Measurements from ENCODE around the gene SETD1B. TPM values are rescaled to one million over a fixed set of nuclear protein-coding genes. Genes with fewer than 3 reads are reported as not detected.
A peak's percentile ranks its signal among the peaks of the same experiment; 100 is the strongest.

The SETD1B gene
- total and polyA plus RNA-seq, 11 donors = 6.2 to 17.0 (median 9.3) TPM

DNA sequence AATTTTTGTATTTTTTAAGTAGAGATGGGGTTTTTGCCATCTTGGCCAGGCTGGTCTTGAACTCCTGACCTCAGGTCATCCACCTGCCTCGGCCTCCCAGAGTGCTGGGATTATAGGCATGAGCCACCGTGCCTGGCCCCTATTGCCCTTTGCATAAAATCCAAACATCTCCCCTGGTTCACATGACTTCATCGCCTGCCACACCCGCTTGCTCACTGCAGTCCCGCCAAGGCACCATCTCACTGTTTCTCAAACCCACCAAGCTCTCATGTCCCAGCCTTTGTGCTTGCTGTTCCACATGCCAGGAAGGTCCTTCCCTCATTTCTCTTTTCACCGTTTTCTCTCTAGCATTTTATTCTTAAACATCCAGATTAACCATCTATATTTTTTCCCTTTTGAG is 20.0 kb upstream of the SETD1B start:
- ATAC-seq (no peak), DNase-seq (no peak)
- intact Hi-C loops (cut with DNase I) = no loop called here
- Histone ChIP-seq H3K9me3 (no peaks in the 10 kb centered on the region), H3K36me3 (peaks cover 0 to 21% (median 5%) of the 10 kb centered on the region in 9 donors), H3K4me3 (no peak overlapping the region), H3K27me3 (no peaks in the 10 kb centered on the region), H3K27ac (peak overlapping the region in 1 of 12 donors; percentile 55), H3K4me1 (peaks cover 0 to 61% (median 16%) of the 10 kb centered on the region in 12 donors)
- 79 to 87% (median 83%) methylated on average over 6 of the region's 6 CpGs for WGBS, 4 donors
- TF ChIP-seq, protein P1, sequence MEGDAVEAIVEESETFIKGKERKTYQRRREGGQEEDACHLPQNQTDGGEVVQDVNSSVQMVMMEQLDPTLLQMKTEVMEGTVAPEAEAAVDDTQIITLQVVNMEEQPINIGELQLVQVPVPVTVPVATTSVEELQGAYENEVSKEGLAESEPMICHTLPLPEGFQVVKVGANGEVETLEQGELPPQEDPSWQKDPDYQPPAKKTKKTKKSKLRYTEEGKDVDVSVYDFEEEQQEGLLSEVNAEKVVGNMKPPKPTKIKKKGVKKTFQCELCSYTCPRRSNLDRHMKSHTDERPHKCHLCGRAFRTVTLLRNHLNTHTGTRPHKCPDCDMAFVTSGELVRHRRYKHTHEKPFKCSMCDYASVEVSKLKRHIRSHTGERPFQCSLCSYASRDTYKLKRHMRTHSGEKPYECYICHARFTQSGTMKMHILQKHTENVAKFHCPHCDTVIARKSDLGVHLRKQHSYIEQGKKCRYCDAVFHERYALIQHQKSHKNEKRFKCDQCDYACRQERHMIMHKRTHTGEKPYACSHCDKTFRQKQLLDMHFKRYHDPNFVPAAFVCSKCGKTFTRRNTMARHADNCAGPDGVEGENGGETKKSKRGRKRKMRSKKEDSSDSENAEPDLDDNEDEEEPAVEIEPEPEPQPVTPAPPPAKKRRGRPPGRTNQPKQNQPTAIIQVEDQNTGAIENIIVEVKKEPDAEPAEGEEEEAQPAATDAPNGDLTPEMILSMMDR (IDR thresholded peaks at IDR 0.05) = no peak
- no peak for TF ChIP-seq POLR2A (IDR thresholded peaks at IDR 0.05)

DNA sequence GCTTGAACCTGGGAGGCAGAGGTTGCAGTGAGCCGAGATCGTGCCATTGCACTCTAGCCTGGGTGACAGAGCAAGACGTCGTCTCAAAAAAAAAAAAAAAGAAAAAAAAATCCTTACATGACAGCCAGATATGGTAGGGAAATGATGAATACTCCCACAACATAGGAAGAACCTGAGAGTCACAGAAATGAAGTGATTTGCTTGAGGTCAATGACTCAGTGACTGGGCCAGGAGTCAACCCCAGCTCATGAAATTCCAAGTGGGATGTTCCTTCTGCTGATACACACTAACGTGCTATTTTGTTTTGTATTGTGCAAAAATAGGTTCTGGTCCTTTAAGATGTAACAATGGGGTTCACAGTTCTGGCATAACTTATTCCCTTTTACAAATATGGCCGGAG is 19.3 kb upstream of the SETD1B start:
- TF ChIP-seq POLR2A (IDR thresholded peaks at IDR 0.05) = no peak
- TF ChIP-seq, protein P1 (IDR thresholded peaks at IDR 0.05) = no peak
- ATAC-seq (no peak), DNase-seq (no peak)
- 54 to 60% (median 57%) methylated on average over 6 of the region's 6 CpGs for WGBS, 4 donors
- intact Hi-C loops (cut with DNase I) = no loop called here
- Histone ChIP-seq H3K36me3 (peaks cover 0 to 14% (median 0%) of the 10 kb centered on the region in 9 donors), H3K27me3 (no peaks in the 10 kb centered on the region), H3K4me3 (peak overlapping the region in 1 of 12 donors; percentile 4), H3K27ac (peak overlapping the region in 1 of 12 donors; percentile 55), H3K9me3 (no peaks in the 10 kb centered on the region), H3K4me1 (peaks cover 1 to 68% (median 21%) of the 10 kb centered on the region in 12 donors)

DNA sequence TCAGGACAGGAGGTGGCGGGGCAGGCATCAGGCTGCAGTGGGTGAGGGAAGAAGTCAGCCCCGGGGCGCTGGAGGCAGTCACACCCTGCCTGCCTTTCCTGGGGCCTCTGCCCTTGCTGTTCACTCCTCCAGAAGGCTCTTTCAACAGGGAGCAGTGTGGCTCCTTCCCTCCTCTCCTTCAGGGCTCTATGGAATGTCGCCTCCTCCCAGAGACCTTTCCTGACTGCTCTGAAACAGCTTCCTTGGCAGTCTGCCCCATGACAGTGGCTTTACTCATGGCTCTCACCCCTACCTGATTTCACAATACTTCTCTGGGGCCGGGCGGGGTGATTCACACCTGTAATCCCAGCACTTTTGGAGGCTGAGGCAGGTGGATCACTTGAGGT is 17.4 kb upstream of the SETD1B start:
- Histone ChIP-seq H3K4me1 (peaks cover 3 to 79% (median 23%) of the 10 kb centered on the region in 12 donors), H3K9me3 (no peaks in the 10 kb centered on the region), H3K27ac (peak overlapping the region in 4 of 12 donors; percentile 37 to 76 (median 62)), H3K4me3 (no peak overlapping the region), H3K27me3 (no peaks in the 10 kb centered on the region), H3K36me3 (no peaks in the 10 kb centered on the region)
- intact Hi-C loops (cut with DNase I) = no loop called here
- ATAC-seq = peak in 2 of 4 donors; percentile 10 to 42
- peak in 1 of 5 donors; percentile 61 for DNase-seq
- 65 to 72% (median 70%) methylated on average over 3 to 6 of the region's 6 CpGs for WGBS, 4 donors
- TF ChIP-seq, protein P1 (IDR thresholded peaks at IDR 0.05) = no peak
- TF ChIP-seq POLR2A (IDR thresholded peaks at IDR 0.05) = no peak

DNA sequence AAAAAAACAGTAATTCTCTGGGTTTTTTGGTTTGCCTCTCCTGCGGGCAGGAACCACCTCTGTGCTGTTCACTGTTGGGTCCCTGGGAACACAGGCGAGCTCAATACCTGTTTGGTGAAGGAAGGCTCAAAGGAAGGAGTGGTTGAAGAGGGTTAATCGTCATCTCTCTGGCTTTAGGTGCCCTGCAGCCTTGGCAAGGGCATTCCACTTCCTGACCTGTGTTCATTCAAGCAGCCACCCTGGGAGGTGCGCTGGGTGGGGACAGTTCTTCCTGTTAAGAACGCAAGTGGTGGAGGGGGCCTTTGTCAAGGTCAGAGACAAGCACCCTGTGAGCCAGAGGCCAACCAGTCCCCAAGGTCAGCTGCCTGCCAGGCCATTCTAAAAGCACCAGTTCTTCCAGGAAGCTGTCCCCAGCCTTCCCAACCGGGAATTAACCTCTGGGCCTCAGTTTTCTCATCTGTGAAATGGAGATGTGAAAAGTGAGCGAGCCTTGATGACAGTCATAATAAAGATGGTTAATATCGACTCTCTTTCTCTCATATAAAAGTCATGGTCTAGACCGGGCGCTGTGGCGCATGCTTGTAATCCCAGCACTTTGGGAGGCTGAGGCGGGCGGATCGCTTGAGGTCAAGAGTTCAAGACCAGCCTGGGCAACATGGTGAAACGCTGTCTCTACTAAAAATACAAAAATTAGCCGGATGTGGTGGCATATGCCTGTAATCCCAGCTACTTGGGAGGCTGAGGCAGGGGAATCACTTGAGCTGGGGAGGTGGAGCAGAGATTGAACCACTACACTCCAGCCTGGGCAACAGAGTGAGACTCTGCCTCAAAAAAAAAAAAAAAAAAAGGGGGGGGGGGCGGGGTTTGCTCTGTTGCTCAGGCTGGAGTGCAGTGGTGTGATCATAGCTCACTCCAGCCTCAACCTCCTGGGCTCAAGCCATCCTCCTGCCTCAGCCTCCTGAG is 16.5 kb upstream of the SETD1B start:
- Histone ChIP-seq H3K27me3 (no peaks in the 10 kb centered on the region), H3K27ac (peak overlapping the region in 5 of 12 donors; percentile 18 to 94 (median 60)), H3K9me3 (no peaks in the 10 kb centered on the region), H3K4me1 (peaks cover 3 to 74% (median 16%) of the 10 kb centered on the region in 12 donors), H3K4me3 (no peak overlapping the region), H3K36me3 (no peaks in the 10 kb centered on the region)
- peak in 1 of 5 donors; percentile 51 for DNase-seq
- peak in 2 of 4 donors; percentile 23 to 26 for ATAC-seq
- 73 to 89% (median 78%) methylated on average over 16 to 17 of the region's 17 CpGs for WGBS, 4 donors
- TF ChIP-seq, protein P1 (IDR thresholded peaks at IDR 0.05) = no peak
- TF ChIP-seq POLR2A (IDR thresholded peaks at IDR 0.05) = no peak
- intact Hi-C loops (cut with DNase I) = no loop called here

Measured in heart left ventricle (tissue), 16 donors.